SK-N-DZ (cell line): ENCODE results near the gene SIMC1.
A peak's percentile ranks its signal among the peaks of the same experiment; 100 is the strongest.
"Not testable (repeated sequence)": the region's sequence is repeated elsewhere in the genome, so short reads cannot be mapped to it uniquely, and the experiment has no call there.

Experiments
- DNase-seq: peaks from one replicate; pipeline ENCODE4 v3.0.0-alpha.2; 2015; ENCODE audit warnings: low spot score

Gene SIMC1

DNA sequence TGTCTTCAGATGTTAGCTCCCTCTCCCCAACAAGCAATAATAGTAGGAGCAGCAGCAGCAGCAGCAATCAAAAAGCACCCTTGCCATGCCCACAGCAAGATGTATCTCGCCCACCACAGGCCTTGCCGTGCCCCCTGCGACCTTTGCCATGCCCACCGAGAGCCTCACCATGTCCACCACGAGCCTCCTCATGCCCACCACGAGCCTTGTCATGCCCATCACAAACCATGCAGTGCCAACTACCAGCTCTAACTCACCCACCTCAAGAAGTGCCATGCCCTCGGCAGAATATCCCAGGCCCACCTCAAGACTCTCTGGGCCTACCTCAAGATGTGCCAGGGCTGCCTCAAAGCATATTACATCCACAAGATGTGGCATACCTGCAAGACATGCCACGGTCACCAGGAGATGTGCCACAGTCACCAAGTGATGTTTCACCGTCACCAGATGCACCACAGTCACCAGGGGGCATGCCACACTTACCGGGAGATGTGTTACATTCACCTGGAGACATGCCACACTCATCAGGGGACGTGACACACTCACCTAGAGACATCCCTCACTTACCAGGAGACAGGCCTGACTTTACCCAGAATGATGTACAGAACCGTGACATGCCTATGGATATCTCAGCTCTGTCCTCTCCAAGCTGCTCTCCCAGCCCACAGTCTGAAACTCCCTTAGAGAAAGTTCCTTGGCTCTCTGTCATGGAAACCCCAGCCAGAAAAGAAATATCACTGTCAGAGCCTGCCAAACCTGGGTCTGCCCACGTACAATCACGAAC lies 52.0 kb downstream of the SIMC1 start:
- DNase-seq: not testable (repeated sequence)

DNA sequence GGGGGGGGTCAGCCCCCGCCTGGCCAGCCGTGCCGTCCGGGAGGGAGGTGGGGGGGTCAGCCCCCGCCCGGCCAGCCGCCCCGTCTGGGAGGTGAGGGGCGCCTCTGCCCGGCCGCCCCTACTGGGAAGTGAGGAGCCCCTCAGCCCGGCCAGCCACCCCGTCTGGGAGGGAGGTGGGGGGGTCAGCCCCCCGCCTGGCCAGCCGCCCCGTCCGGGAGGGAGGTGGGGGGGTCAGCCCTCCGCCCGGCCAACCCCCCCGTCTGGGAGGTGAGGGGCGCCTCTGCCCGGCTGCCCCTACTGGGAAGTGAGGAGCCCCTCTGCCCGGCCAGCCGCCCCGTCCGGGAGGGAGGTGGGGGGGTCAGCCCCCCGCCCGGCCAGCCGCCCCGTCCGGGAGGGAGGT lies 67.1 kb downstream of the SIMC1 start:
- not testable (repeated sequence) for DNase-seq

DNA sequence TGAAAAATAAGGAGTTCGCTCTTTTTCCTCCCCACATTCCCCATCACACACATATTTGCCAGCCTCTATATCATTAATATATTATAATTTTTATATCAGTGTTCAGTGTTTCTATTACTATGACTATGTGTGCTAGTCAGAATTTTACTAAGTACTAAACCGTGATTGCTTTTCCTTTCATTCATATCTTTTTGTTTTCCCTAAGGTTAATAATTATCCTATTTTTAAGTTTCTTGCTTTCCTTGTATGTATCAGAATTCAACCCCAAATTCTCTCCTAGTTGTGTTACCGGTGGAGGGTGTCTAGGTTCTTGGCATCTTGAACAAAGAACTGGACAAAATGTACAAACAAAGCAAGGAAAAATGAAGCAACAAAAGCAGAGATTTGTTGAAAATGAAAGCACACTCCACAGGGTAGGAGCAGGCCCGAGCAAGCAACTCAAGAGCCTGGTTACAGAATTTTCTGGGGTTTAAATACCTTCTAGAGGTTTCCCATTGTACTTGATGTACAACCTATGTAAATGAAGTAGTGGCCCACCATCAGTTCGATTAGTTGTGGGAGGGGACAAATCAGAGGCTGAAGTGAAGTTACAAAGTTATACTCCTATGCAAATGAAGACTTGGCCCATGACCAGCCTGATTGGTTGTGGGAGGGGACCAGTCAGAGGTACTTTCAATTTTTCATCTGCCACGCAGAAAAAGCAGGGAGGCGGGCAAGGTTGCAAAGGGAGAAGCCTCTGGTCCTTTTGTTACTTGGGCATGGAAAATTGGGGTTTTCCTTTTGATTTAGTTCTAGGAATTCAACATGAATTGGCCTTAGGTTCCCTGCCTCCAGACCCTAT lies 79.5 kb downstream of the SIMC1 start:
- DNase-seq: no peak

DNA sequence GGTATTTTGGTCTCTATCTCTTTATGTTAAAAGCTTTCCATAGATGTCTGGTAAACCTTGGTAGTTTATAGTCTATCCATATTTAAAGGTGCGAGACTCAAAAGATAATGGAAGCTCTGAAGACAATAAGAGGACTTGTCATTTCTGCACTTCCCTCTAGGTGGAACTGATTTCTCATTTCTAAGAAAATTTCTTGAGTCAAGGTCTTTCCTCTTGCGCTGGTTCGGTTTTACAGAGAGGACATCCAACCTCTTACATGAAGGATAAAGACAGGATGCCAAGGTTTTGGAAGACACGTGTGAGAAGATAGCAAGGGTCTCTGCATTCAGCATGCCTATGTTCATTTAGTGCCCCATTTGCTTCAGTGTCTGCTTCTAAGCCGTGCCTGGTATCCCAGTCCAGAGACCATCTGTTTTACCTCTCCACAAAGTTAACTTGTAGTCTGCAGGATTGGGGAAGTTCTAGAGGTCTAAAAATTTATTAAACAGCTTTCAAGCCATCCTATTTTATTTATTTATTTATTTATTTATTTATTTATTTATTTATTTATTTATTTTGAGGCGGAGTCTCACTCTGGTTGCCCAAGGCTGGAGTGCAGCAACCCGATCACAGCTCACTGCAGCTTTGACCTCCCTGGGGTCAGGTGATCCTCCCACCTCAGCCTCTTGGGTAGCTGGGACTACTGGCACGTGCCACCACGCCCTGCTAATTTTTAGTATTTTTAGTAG lies 81.8 kb downstream of the SIMC1 start:
- DNase-seq: no peak

DNA sequence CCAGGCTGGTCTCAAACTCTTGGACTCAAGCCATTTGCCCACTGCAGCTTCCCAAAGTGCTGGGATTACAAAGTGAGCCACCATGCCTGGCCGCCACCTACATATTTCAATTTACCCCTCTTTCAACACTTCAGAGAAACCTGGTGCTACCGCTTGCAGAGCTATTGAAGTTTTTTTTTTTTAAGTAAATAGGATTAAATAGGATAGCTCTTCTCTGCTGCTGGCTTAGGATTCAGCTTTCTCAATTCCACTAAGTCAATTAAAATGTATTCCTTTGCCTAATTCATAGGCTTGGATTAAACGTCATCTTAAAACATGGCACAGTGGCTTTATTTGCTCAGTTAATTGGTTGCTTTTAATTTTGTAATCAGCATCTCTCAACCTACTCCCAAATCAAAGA lies 82.4 kb downstream of the SIMC1 start:
- DNase-seq: no peak

DNA sequence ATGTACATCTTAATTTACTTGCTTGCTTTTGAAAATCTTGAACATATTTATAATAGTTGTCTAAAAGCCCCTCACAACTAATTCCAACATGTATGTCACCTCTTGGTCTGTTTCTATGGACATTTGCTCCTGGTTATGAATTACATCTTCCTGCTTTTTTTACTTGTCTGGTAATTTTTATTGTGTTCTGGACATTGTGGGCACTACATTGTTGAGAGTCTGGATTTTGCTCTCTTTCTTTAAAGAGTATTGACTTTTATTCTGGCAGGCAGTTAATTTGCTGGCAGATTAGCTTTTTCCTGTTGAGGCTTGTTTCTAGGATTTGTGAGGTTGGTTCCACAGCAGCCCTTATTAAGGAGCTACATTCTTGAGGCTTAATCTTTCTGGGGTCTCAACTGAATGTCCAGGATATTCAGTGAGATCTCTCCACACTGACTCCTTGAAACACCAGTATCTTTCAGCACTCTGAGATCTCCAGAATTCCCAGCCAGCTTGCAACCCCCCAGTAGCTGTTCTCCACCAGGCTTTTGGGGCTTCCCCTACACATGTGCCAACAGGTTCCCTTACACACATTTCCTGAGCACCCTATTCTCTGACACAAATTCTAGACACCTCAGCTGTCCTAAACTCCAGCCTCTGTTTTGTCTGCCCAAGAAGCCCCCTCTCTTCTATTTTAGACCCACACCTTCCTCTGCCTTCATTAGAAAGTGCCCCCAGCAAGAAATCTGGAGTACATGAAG lies 96.0 kb downstream of the SIMC1 start:
- no peak for DNase-seq

DNA sequence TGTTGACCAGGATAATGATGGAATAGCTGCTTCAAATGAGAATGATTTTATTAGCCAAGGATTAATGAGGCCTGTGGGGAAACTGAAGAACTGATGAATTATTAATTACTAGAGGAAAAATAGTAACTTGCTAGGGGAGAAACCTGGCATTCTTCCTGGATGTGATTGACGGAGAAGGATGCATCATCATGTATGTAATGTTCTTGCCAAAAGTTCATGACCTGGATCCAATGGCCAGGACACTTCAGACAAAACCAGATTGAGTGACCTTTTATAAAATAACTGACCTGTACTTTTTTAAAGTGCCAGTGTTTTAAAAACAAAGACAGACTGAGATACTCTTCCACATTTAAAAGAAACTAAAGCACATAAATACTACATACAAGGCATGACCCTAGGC lies 99.7 kb downstream of the SIMC1 start:
- no peak for DNase-seq

DNA sequence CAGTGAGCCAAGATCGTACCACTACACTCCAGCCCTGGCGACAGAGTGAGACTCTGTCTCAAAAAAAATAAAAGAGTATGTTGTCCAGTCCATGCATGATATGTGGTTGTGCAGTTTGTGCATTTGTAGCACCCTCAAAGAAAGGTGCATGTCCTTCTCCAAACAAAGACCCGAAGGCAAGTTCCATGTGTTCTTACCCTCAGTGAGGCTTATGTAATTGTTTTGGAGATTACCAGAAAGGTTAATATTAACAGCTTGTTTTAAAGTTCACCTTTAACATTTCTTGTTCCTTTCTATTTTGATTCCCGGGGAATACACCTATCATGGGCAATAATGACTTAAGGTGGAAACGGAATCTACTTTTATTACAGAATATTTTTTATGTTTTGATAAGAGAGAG lies 101.1 kb downstream of the SIMC1 start:
- no peak for DNase-seq

DNA sequence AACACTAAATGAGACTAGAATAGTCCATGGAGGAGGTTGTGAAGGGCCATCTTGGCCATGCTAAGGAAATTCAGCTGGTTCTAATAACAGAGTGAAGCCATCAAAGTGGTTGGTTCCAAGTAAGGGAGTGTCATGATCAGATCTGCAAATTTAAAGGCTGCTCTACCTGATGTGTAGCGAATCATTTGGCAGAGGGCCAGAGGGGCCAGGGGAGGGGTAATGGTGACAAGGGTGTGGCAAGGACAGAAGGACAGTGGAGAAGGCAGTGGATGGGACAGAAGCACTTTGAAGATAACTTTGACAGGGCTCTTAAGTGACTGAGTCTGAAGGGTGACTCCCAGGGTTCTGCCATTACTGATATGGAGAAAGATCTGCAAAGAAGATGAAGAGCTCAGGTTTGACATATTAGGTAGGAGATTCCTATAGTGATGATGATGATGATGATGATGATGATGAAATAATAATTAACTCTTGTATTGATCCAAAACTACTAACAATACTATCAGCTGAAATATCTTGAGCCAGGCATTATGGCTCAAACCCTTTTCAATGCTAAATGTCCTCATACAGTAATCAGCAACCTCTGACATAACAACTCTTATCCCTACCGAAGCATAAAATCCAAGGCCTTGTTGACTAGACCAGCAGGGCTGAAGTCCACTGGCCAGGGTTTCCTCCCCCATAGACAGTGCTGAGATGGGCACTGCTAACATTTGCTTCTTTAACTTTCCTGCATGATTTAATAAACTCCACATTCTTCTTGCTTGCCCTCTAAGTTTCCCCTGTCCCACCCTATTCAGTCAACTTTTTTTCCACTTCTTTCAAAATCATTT lies 103.3 kb downstream of the SIMC1 start:
- DNase-seq: no peak

DNA sequence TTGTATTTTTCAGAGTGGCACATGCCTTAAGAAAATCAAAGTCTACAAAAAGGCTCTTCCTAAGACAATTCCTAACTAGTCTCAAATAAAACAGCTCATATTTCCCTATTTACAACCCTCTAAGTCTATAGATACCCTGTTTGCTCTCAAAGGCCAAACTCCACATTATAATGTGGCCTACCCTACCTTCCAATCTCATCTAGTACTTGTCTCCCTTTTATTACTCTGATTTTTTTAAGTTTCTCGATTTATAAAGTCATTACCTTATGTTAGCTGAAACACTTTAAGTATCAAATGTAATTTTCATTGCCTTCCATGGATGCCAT lies 103.9 kb downstream of the SIMC1 start:
- no peak for DNase-seq

- DNase-seq: peak; percentile 42
These were observed 104.7 kb downstream of the SIMC1 start for GRCh38 chr5:176342766-176343458.

- no peak for DNase-seq
These were observed 112.2 kb downstream of the SIMC1 start for GRCh38 chr5:176350416-176350815.

GRCh38 chr5:176352116-176352878 lies 114.1 kb downstream of the SIMC1 start:
- DNase-seq: no peak

GRCh38 chr5:176353533-176353932 lies 115.3 kb downstream of the SIMC1 start:
- DNase-seq: no peak

DNA sequence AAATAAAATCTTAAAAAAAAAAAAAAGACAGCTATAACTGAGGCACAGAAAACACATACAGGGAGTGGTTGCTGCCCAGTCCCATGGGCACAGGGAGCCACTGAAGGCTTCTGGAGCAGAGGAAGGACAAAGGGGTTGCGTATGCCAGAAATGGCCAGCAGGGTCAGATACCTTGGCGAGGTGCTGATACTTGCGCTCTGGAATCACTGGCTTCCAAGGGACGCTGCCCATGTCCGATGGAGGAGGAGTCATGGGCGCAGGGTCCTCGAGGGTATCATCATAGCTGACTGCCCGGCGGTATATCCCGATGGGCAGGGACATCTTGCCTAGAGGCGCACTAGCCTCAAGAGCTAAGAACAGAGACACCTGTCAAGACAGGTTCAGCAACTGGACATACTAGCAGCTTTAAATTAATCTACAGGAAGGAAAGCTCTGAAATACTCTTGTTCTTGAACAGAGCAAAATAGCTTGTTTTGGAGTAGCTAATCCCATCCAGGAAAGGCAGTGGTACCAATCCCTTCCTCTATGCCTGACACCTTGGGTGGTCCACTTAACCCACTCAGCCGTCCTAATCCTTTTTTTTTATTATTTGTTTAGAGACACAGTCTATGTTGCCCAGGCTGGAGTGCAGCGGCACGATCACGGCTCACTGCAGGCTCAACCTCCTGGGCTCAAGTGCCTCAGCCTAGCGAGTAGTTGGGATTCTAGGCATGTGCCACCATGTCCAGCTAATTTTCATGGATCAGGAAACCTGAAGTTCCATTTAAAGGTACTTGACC lies 117.4 kb downstream of the SIMC1 start:
- no peak for DNase-seq

DNA sequence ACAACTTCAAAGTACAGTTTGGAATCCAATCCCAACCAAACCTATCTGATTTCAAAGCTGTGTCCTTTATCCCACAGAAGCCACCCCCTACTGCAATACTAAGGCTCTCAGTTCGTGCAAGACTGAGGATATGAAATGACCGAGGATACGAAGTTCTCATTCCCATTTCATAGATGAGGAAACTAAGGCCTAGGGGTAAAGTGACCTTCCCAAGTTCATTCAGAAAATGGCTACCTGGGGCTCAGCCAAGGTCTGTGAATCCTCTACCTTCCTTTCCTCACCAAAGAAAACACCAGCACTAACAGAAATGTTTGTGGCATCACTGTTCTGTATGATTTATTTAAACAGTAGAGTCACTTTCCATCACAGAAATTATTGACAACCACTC lies 117.9 kb downstream of the SIMC1 start:
- DNase-seq: no peak

GRCh38 chr5:176359658-176360057 lies 121.4 kb downstream of the SIMC1 start:
- no peak for DNase-seq

GRCh38 chr5:176360894-176361436 lies 122.7 kb downstream of the SIMC1 start:
- no peak for DNase-seq
